Heart left ventricle (tissue), 13 donors: ENCODE data around the gene TCP1.

Source experiments
- POLR2A ChIP-seq, 2 donors: fragments of 450-650 bp; IDR thresholded peaks; one replicate each; pipeline ENCODE4 v1.6.1; 2017; ENCODE audit warnings: antibody characterized with exemption in 2 of 2, mild to moderate bottlenecking in 2 of 2, moderate library complexity in 2 of 2
- TF ChIP-seq, protein P1 (sequence below), 12 donors: fragments of 200-600 bp; sonication (generic) in 4 of 12; IDR thresholded peaks; one replicate each; pipeline versions ENCODE4 v1.5.0 to v1.8.0; 2018 to 2022; ENCODE audit warnings: antibody characterized with exemption in 12 of 12, mild to moderate bottlenecking in 5 of 12
- donor health status: ischemic (EF 13 %, LVEDD 7.1; RV severe dilation, severe dysfunction).
- donor health status: DM: no; HTN: yes; CAD: no.
- donor health status: DM: no; HTN: no; CAD: no.
- donor health status: ischemic (EF 25% LVEDD 6.9; RV normal size, moderate dysfunction).
- donor health status: ischemic (EF 25% LVEDD 5.7; RV mildly dilated, moderate dysfunction).
- donor health status: ischemic (EF 35%, LVEDD 5.7; RV mildly dilated, moderate dysfunction).
- donor health status: nonischemic (EF 11% LVEDD 7.7; RV severe dilation, severe dysfunction).
- donor health status: DM: yes; HTN: yes; CAD: no.
- donor health status: PGD.
- donor health status: ischemic (EF 29% LVEDD 5.4; RV normal size, mild dysfunction).
- donor health status: nonischemic (EF 23%, LVEDD 6.1; RV moderate dilation, normal function).

DNA sequence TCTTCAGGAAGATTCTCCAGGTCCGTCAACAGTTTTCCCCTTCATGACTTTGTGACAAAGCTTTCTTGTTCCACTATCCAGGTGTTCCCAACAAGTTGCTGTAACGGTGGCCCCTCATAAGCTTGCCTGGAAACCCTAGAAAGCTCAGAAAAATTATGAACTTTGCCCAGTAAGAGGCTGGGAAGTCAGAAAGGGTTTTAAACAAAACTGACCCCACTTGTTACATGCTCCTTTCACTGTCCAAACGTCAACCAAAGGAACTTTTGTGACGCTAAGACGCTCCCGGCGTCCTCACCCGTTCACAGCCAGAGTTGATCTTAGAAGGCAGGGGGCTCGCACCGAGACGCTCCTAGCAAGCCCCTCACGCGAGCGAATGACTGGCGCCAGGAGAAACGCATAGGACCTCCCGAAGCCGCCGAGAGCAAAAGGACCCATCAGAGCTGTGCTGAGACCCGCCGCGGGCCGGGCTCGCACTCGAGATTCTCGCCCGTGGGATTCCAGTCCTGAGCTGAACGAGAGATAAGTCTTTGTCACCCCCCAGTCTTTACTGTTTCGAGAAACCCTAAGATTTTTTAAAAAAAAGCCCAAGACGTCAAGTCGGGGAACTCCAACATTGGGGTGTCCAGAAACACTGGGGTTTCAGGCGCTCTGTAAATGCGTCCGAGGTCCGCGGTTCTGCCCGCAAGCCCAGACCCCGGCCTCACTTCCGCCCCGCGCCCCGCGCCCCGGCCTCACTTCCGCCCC is 28.1 kb downstream of the TCP1 start:
- TF ChIP-seq, protein P1, sequence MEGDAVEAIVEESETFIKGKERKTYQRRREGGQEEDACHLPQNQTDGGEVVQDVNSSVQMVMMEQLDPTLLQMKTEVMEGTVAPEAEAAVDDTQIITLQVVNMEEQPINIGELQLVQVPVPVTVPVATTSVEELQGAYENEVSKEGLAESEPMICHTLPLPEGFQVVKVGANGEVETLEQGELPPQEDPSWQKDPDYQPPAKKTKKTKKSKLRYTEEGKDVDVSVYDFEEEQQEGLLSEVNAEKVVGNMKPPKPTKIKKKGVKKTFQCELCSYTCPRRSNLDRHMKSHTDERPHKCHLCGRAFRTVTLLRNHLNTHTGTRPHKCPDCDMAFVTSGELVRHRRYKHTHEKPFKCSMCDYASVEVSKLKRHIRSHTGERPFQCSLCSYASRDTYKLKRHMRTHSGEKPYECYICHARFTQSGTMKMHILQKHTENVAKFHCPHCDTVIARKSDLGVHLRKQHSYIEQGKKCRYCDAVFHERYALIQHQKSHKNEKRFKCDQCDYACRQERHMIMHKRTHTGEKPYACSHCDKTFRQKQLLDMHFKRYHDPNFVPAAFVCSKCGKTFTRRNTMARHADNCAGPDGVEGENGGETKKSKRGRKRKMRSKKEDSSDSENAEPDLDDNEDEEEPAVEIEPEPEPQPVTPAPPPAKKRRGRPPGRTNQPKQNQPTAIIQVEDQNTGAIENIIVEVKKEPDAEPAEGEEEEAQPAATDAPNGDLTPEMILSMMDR (IDR thresholded peaks at IDR 0.05): no peak
- TF ChIP-seq POLR2A (IDR thresholded peaks at IDR 0.05): no peak
